HUES6 (cell line): ENCODE results near the gene CMTM3.
"Not testable (repeated sequence)": the region's sequence is repeated elsewhere in the genome, so short reads cannot be mapped to it uniquely, and the experiment has no call there.

ENCODE experiments used
- H3K27ac ChIP-seq: 2 replicates; pipeline ENCODE4 v1.7.0; 2013; ENCODE audit warnings: low read depth, mild to moderate bottlenecking, low read length, inconsistent platforms
- H3K27me3 ChIP-seq: 2 replicates; pipeline ENCODE4 v1.6.1; 2013; ENCODE audit warnings: low read length; ENCODE audit not compliant: control insufficient read depth, insufficient read depth
- H3K36me3 ChIP-seq: 2 replicates; pipeline ENCODE4 v1.6.1; 2013; ENCODE audit warnings: low read length; ENCODE audit not compliant: control insufficient read depth, insufficient read depth
- H3K4me1 ChIP-seq: 2 replicates; pipeline ENCODE4 v1.6.1; 2013; ENCODE audit warnings: low read length; ENCODE audit not compliant: control insufficient read depth, insufficient read depth
- H3K4me3 ChIP-seq: 2 replicates; pipeline ENCODE4 v1.5.1; 2013; ENCODE audit warnings: low read depth, low read length
- H3K9ac ChIP-seq: one replicate; pipeline ENCODE4 v1.6.1; 2013; ENCODE audit warnings: mild to moderate bottlenecking, low read length
- H3K9me3 ChIP-seq: 2 replicates; pipeline ENCODE4 v1.6.1; 2013; ENCODE audit warnings: low read depth, low read length; ENCODE audit not compliant: control insufficient read depth, insufficient read depth

The CMTM3 gene

DNA sequence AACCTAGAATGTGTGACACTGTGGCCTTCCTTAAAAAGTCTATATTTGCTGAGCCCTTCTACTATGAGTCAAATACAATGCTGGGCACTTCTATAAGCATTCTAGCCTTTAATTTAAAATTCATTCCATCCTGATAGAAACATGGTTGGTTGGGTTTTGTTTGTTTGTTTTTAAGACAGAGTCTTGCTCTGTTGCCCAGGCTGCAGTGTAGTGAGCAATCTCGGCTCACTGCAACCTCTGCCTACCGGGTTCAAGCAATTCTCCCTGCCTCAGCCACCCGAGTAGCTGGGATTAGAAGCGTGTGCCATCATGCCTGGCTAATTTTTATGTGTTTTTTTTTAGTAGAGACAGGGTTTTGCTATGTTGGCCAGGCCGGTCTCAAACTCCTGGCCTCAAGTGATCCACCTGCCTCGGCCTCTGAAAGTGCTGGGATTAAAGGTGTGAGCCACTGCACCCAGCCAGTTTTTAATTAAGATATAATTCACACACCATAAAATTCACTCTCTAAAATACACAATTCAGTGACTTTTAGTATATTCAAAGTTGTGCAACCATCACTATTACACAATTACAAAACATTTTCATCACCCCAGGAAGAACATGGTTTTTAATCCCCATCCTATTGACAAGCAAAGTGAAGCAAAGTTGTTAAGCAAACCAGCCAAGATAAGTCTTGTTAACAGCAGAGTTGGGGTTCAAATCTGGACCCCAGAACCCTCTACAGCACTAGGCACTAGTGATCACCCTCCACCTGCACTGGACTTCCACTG, 49.3 kb downstream of the CMTM3 start:
- H3K27me3 ChIP-seq: no peaks in the 10 kb centered on the region
- peaks cover 18% of the 10 kb centered on the region for H3K4me1 ChIP-seq
- H3K9me3 ChIP-seq: no peaks in the 10 kb centered on the region
- no peak overlapping the region for H3K4me3 ChIP-seq
- no peak overlapping the region for H3K27ac ChIP-seq
- no peak overlapping the region for H3K9ac ChIP-seq
- no peaks in the 10 kb centered on the region for H3K36me3 ChIP-seq

DNA sequence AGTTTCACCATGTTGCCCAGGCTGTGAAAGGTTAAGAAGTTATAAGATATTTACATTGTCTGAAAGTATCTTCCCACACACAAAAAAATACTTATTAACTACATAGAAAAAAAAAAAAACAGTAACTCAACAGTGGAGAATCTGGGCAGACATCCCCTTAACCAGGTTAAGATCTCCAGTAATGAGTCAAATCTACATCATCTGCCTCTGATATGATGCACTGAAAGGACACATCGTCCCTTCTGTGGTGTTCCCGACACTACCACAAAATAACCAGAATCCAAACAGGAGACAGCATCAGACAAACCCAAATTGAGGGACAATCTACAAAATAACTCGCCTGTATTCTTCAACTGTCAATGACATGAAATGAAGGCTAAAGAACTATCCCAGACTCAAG, 52.0 kb downstream of the CMTM3 start:
- no peaks in the 10 kb centered on the region for H3K36me3 ChIP-seq
- no peak overlapping the region for H3K27ac ChIP-seq
- H3K9me3 ChIP-seq: no peaks in the 10 kb centered on the region
- no peak overlapping the region for H3K9ac ChIP-seq
- H3K4me3 ChIP-seq: no peak overlapping the region
- H3K4me1 ChIP-seq: peaks cover 13% of the 10 kb centered on the region
- H3K27me3 ChIP-seq: no peaks in the 10 kb centered on the region

DNA sequence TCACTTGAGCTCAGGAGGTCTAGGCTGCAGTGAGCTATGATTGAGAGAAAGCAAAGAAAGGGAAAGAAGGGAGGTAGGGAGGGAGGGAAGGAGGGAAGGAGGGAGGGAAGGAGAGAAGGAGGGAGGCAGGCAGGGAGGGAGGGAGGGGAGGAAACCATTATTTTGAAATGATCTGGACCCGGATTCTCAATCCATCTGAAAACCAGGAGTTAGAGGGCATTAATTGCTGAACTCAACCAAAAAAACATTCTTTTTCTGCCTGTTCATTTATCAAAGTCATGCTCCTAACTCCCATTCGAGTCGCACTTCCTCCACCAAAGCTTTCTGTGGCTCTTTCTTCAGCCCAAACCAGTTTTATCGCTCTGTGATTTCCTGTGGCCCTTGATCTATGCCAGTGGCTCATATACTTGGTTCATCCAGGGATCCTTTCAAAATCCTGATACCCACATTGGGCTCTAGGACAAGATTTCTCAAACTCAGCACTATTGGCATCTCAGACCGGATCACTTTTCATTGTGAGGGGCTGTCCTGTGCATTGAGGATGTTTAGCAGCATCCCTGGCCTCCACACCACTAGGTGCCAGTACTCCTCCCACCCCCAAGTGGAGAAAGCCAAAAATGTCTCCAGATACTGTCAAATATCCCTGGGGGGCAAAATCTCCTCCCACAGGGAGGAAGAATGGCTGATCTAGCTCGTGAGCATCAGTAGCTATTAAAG, 53.8 kb downstream of the CMTM3 start:
- Histone ChIP-seq H3K9me3 (no peaks in the 10 kb centered on the region), H3K4me3 (no peak overlapping the region), H3K4me1 (peaks cover 10% of the 10 kb centered on the region), H3K9ac (no peak overlapping the region), H3K27me3 (no peaks in the 10 kb centered on the region), H3K27ac (no peak overlapping the region), H3K36me3 (no peaks in the 10 kb centered on the region)

DNA sequence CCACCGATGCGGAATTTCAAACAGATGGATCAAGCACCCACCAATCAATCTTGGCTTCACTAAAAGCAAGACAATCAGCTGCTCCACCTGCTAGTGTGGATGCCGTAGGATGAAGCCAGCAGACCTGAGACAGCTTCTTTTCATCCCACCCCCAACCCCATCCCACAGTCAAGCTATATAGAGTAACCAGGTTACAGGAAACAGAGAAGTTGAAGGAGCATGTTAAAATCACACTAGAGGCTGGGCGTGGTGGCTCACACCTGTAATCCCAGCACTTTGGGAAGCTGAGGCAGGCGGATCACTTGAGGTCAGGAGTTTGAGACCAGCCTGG, 54.3 kb downstream of the CMTM3 start:
- Histone ChIP-seq H3K27me3 (no peaks in the 10 kb centered on the region), H3K9me3 (no peaks in the 10 kb centered on the region), H3K9ac (no peak overlapping the region), H3K27ac (no peak overlapping the region), H3K4me1 (peaks cover 10% of the 10 kb centered on the region), H3K36me3 (no peaks in the 10 kb centered on the region), H3K4me3 (no peak overlapping the region)

DNA sequence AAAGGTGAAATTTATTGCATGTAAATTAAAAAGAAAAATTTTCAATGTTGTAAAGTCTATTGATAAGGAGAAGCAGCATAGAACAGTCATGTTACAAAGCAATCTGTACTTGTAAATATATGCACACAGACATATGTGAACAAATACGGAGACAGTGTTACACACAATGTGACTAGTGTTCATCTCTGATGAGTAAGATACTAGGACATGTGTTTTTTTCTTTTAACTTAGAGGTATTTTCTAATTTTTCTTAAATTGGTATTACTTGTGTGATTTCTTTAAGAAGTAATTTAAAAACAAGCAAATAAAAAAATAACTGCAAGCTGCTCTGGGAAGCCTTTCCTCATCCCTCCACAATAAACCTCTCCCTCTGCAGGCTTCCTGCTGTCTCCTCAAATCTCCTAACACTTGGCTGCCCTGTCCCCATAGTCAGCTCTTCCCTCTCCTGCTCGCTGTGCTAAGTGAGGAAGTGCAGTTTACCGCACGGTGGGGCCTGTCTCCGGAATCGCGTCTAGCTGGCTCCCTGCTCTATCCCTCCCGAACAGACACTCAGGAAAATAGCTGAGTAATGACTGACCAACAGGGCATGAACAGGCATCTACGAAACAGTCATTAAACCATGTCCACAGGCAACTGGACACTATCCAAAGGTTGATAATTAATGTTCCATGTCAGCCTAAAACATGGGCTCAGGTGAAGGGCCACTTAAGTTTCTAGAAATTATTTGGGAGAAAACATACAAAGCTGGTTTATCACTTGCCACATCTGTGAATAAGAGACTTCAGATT, 56.1 kb downstream of the CMTM3 start:
- Histone ChIP-seq H3K36me3 (no peaks in the 10 kb centered on the region), H3K27ac (peak overlapping the region; percentile 11; the same call in 1 of the 2 replicates), H3K4me1 (peaks cover 10% of the 10 kb centered on the region), H3K9ac (no peak overlapping the region), H3K27me3 (no peaks in the 10 kb centered on the region), H3K9me3 (no peaks in the 10 kb centered on the region), H3K4me3 (no peak overlapping the region)

DNA sequence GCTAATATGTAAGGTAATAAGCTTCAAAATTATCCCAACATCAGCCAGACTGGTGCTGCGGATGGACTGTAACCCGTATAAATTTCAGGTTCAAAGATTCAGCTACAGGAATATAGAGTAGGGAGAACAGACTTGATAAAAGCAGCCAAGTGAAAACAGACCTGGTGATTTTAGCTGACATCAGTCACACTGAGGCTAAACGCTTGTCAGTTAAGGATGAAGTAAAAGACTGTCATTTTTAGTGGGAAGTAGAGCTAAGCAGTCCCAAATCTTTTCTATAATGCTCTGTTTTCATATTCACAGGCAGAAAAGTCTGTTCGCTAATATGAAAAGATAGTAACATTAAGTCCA, 56.7 kb downstream of the CMTM3 start:
- no peak overlapping the region for H3K4me3 ChIP-seq
- H3K27ac ChIP-seq: peak overlapping the region; percentile 11; the same call in 1 of the 2 replicates
- no peaks in the 10 kb centered on the region for H3K9me3 ChIP-seq
- H3K4me1 ChIP-seq: peaks cover 10% of the 10 kb centered on the region
- no peaks in the 10 kb centered on the region for H3K36me3 ChIP-seq
- H3K9ac ChIP-seq: no peak overlapping the region
- no peaks in the 10 kb centered on the region for H3K27me3 ChIP-seq

GRCh38 chr16:66661671-66662346, 57.3 kb downstream of the CMTM3 start:
- H3K4me1 ChIP-seq: peaks cover 10% of the 10 kb centered on the region
- not testable (repeated sequence) for H3K36me3 ChIP-seq, H3K9ac ChIP-seq, H3K27ac ChIP-seq, H3K9me3 ChIP-seq, H3K4me3 ChIP-seq, H3K27me3 ChIP-seq

- Histone ChIP-seq H3K4me3 (no peak overlapping the region), H3K27me3 (no peaks in the 10 kb centered on the region), H3K9ac (no peak overlapping the region), H3K9me3 (no peaks in the 10 kb centered on the region), H3K36me3 (no peaks in the 10 kb centered on the region), H3K4me1 (peaks cover 10% of the 10 kb centered on the region), H3K27ac (no peak overlapping the region)
Measured at GRCh38 chr16:66662445-66663194, 58.1 kb downstream of the CMTM3 start.
